Neural progenitor cell (in vitro differentiated cells): Measurements from ENCODE around the gene LEKR1. TPM values are rescaled to one million over a fixed set of nuclear protein-coding genes. Genes with fewer than 3 reads are reported as not detected.

Experiments
- DNase-seq: peaks from one replicate; pipeline ENCODE4 v3.0.0-alpha.2; 2016; ENCODE audit warnings: low spot score
- H2AFZ ChIP-seq: fragments of 200-600 bp; sonication (generic); replicated peaks from 2 replicates; pipeline ENCODE4 v1.6.1; 2016; ENCODE audit warnings: antibody characterized with exemption
- H3F3A ChIP-seq: fragments of 200-600 bp; sonication (generic); 2 replicates; pipeline ENCODE4 v1.6.1; 2016; ENCODE audit warnings: antibody characterized with exemption, low read depth
- H3K27ac ChIP-seq: fragments of 200-600 bp; sonication (generic); 2 replicates; pipeline ENCODE4 v1.5.1; 2016; ENCODE audit warnings: mild to moderate bottlenecking
- H3K27me3 ChIP-seq: fragments of 200-600 bp; sonication (generic); 2 replicates; pipeline ENCODE4 v1.6.1; 2016; ENCODE audit warnings: mild to moderate bottlenecking, moderate library complexity
- H3K36me3 ChIP-seq: fragments of 200-600 bp; sonication (generic); 2 replicates; pipeline ENCODE4 v1.5.1; 2016
- H3K4me1 ChIP-seq: fragments of 200-600 bp; sonication (generic); 2 replicates; pipeline ENCODE4 v1.6.1; 2016; ENCODE audit warnings: mixed run types
- H3K4me2 ChIP-seq: fragments of 200-600 bp; sonication (generic); 2 replicates; pipeline ENCODE4 v1.6.1; 2016
- H3K4me3 ChIP-seq: fragments of 200-600 bp; sonication (generic); 2 replicates; pipeline ENCODE4 v1.5.1; 2016
- H3K79me2 ChIP-seq: fragments of 200-600 bp; sonication (generic); 2 replicates; pipeline ENCODE4 v1.6.1; 2016; ENCODE audit warnings: low read depth
- H3K9ac ChIP-seq: fragments of 200-600 bp; sonication (generic); 2 replicates; pipeline ENCODE4 v1.6.1; 2016
- H3K9me3 ChIP-seq: fragments of 200-600 bp; sonication (generic); 2 replicates; pipeline ENCODE4 v1.5.1; 2016; ENCODE audit warnings: low read depth
- H4K20me1 ChIP-seq: fragments of 200-600 bp; sonication (generic); 2 replicates; pipeline ENCODE4 v1.6.1; 2016; ENCODE audit warnings: low read depth
- H3K27ac Mint-ChIP-seq: 3 replicates; pipeline ENCODE4 v1.8.0; 2021; ENCODE audit warnings: mixed read lengths
- H3K27me3 Mint-ChIP-seq: 2 replicates; pipeline ENCODE4 v1.8.0; 2022; ENCODE audit warnings: low read depth, mild to moderate bottlenecking, inconsistent platforms, moderate library complexity, mixed read lengths; ENCODE audit not compliant: insufficient read depth
- H3K36me3 Mint-ChIP-seq: 3 replicates; pipeline ENCODE4 v1.8.0; 2021; ENCODE audit warnings: mixed read lengths
- H3K4me1 Mint-ChIP-seq: 3 replicates; pipeline ENCODE4 v1.8.0; 2021; ENCODE audit warnings: mixed read lengths
- H3K4me3 Mint-ChIP-seq: 3 replicates; pipeline ENCODE4 v1.8.0; 2021; ENCODE audit warnings: mild to moderate bottlenecking, moderate library complexity, mixed read lengths
- H3K9me3 Mint-ChIP-seq: 3 replicates; pipeline ENCODE4 v1.8.0; 2020; ENCODE audit warnings: mixed read lengths
- CTCF ChIP-seq: fragments of 200-600 bp; sonication (generic); IDR thresholded peaks from 2 replicates; pipeline ENCODE4 v1.5.1; 2017; ENCODE audit warnings: antibody characterized with exemption, mild to moderate bottlenecking
- EZH2 ChIP-seq: fragments of 200-600 bp; sonication (generic); IDR thresholded peaks from 2 replicates; pipeline ENCODE4 v1.6.1; 2017; ENCODE audit warnings: antibody characterized with exemption, mild to moderate bottlenecking, moderate library complexity
- EZH2phosphoT487 ChIP-seq: fragments of 200-600 bp; sonication (generic); IDR thresholded peaks from 2 replicates; pipeline ENCODE4 v1.6.1; 2017; ENCODE audit warnings: antibody characterized with exemption
- total RNA-seq: library from RNA; depleted of rRNA; stranded (reverse); fragments of >200 nt; gene quantifications from 2 replicates; pipeline ENCODE4 v1.2.3, GENCODE V29; 2015; ENCODE audit warnings: low replicate concordance

LEKR1 gene
- total RNA-seq, 1 donor from 2014 or later: 1.9 TPM

GRCh38 chr3:156840826-156841689 lies 14.9 kb downstream of the LEKR1 start:
- Histone ChIP-seq H2AFZ (no peak overlapping the region), H3K4me1 (no peaks in the 10 kb centered on the region), H3K9ac (no peak overlapping the region), H3K79me2 (no peaks in the 10 kb centered on the region), H4K20me1 (no peaks in the 10 kb centered on the region), H3K27me3 (no peaks in the 10 kb centered on the region), H3K27ac (no peak overlapping the region), H3K9me3 (no peaks in the 10 kb centered on the region), H3F3A (no peaks in the 10 kb centered on the region), H3K4me2 (no peak overlapping the region), H3K4me3 (no peak overlapping the region), H3K36me3 (no peaks in the 10 kb centered on the region)
- H3K36me3 Mint-ChIP-seq: no peaks in the 10 kb centered on the region
- no peaks in the 10 kb centered on the region for H3K9me3 Mint-ChIP-seq
- H3K4me1 Mint-ChIP-seq: no peaks in the 10 kb centered on the region
- H3K4me3 Mint-ChIP-seq: no peak overlapping the region
- TF ChIP-seq EZH2phosphoT487 (no peak), EZH2 (no peak)
- no peak overlapping the region for H3K27ac Mint-ChIP-seq
- H3K27me3 Mint-ChIP-seq: no peaks in the 10 kb centered on the region
- no peak for DNase-seq

- no peak overlapping the region for H3K9ac ChIP-seq
- H3F3A ChIP-seq: no peaks in the 10 kb centered on the region
- TF ChIP-seq EZH2phosphoT487 (no peak), CTCF (no peak), EZH2 (no peak)
- Mint-ChIP-seq H3K27ac (no peak overlapping the region), H3K4me3 (no peak overlapping the region), H3K9me3 (no peaks in the 10 kb centered on the region), H3K27me3 (no peaks in the 10 kb centered on the region), H3K4me1 (no peaks in the 10 kb centered on the region), H3K36me3 (no peaks in the 10 kb centered on the region)
- H3K9me3 ChIP-seq: no peaks in the 10 kb centered on the region
- H3K27ac ChIP-seq: no peak overlapping the region
- no peaks in the 10 kb centered on the region for H3K79me2 ChIP-seq
- H3K27me3 ChIP-seq: no peaks in the 10 kb centered on the region
- no peak overlapping the region for H3K4me3 ChIP-seq
- no peak overlapping the region for H2AFZ ChIP-seq
- DNase-seq: no peak
- H3K36me3 ChIP-seq: no peaks in the 10 kb centered on the region
- no peaks in the 10 kb centered on the region for H3K4me1 ChIP-seq
- H3K4me2 ChIP-seq: no peak overlapping the region
- H4K20me1 ChIP-seq: no peaks in the 10 kb centered on the region
These were observed 17.1 kb downstream of the LEKR1 start for GRCh38 chr3:156843071-156843808.

- H3K27me3 ChIP-seq: no peaks in the 10 kb centered on the region
- no peaks in the 10 kb centered on the region for H3K9me3 Mint-ChIP-seq
- no peaks in the 10 kb centered on the region for H3F3A ChIP-seq
- no peak overlapping the region for H3K4me3 Mint-ChIP-seq
- H3K9ac ChIP-seq: no peak overlapping the region
- no peak for DNase-seq
- H3K27ac Mint-ChIP-seq: no peak overlapping the region
- no peaks in the 10 kb centered on the region for H3K27me3 Mint-ChIP-seq
- no peaks in the 10 kb centered on the region for H4K20me1 ChIP-seq
- H3K9me3 ChIP-seq: no peaks in the 10 kb centered on the region
- no peak for TF ChIP-seq CTCF
- no peak for TF ChIP-seq EZH2phosphoT487
- no peak for TF ChIP-seq EZH2
- H3K36me3 Mint-ChIP-seq: no peaks in the 10 kb centered on the region
- H3K4me1 ChIP-seq: no peaks in the 10 kb centered on the region
- H3K4me3 ChIP-seq: no peak overlapping the region
- H3K4me1 Mint-ChIP-seq: no peaks in the 10 kb centered on the region
- H3K27ac ChIP-seq: no peak overlapping the region
- H2AFZ ChIP-seq: no peak overlapping the region
- no peaks in the 10 kb centered on the region for H3K79me2 ChIP-seq
- no peaks in the 10 kb centered on the region for H3K36me3 ChIP-seq
- no peak overlapping the region for H3K4me2 ChIP-seq
These were observed 21.7 kb downstream of the LEKR1 start for GRCh38 chr3:156847752-156848448.
